ENCODE results near the gene CABCOCO1.
A peak's percentile ranks its signal among the peaks of the same experiment; 100 is the strongest.

The CABCOCO1 gene

GRCh38 chr10:61662794-61663259, at the start of gene CABCOCO1:
Gene CABCOCO1, plus strand, starts transcription at chr10:61662929. Its CDS starts 44 bp downstream, at chr10:61662973.
- peak; percentile 56 for DNase-seq (ENCODE audit: low read depth)

- no peak for DNase-seq (ENCODE audit: low read depth)
Observed at GRCh38 chr10:61613665-61614064, 49.1 kb upstream of the CABCOCO1 start.

GRCh38 chr10:61616611-61617010, 46.1 kb upstream of the CABCOCO1 start:
- no peak for DNase-seq (ENCODE audit: low read depth)

GRCh38 chr10:61617180-61617579, 45.5 kb upstream of the CABCOCO1 start:
- no peak for DNase-seq (ENCODE audit: low read depth)

- no peak for DNase-seq (ENCODE audit: low read depth)
Observed at GRCh38 chr10:61617586-61617985, 45.1 kb upstream of the CABCOCO1 start.

- peak; percentile 21 for DNase-seq (ENCODE audit: low read depth)
Observed at GRCh38 chr10:61618388-61618961, 44.3 kb upstream of the CABCOCO1 start.

GRCh38 chr10:61620506-61620905, 42.2 kb upstream of the CABCOCO1 start:
- DNase-seq (ENCODE audit: low read depth): no peak

GRCh38 chr10:61621605-61622051, 41.1 kb upstream of the CABCOCO1 start:
- DNase-seq (ENCODE audit: low read depth): no peak

- no peak for DNase-seq (ENCODE audit: low read depth)
Observed at GRCh38 chr10:61623161-61623560, 39.6 kb upstream of the CABCOCO1 start.

GRCh38 chr10:61626209-61626608, 36.5 kb upstream of the CABCOCO1 start:
- no peak for DNase-seq (ENCODE audit: low read depth)

GRCh38 chr10:61627266-61627665, 35.5 kb upstream of the CABCOCO1 start:
- DNase-seq (ENCODE audit: low read depth): peak; percentile 59

GRCh38 chr10:61628151-61628874, 34.4 kb upstream of the CABCOCO1 start:
- peak; percentile 87 for DNase-seq (ENCODE audit: low read depth)

- DNase-seq (ENCODE audit: low read depth): peak; percentile 98
Observed at GRCh38 chr10:61628875-61629513, 33.7 kb upstream of the CABCOCO1 start.

GRCh38 chr10:61629576-61629975, 33.2 kb upstream of the CABCOCO1 start:
- DNase-seq (ENCODE audit: low read depth): no peak

- no peak for DNase-seq (ENCODE audit: low read depth)
Observed at GRCh38 chr10:61632057-61632670, 30.6 kb upstream of the CABCOCO1 start.

GRCh38 chr10:61633665-61634064, 29.1 kb upstream of the CABCOCO1 start:
- DNase-seq (ENCODE audit: low read depth): peak; percentile 66

GRCh38 chr10:61634746-61635145, 28.0 kb upstream of the CABCOCO1 start:
- peak; percentile 57 for DNase-seq (ENCODE audit: low read depth)

- no peak for DNase-seq (ENCODE audit: low read depth)
Observed at GRCh38 chr10:61635471-61635870, 27.3 kb upstream of the CABCOCO1 start.

GRCh38 chr10:61635932-61636331, 26.8 kb upstream of the CABCOCO1 start:
- peak; percentile 45 for DNase-seq (ENCODE audit: low read depth)

GRCh38 chr10:61639952-61640351, 22.8 kb upstream of the CABCOCO1 start:
- no peak for DNase-seq (ENCODE audit: low read depth)

- DNase-seq (ENCODE audit: low read depth): no peak
Observed at GRCh38 chr10:61640856-61641255, 21.9 kb upstream of the CABCOCO1 start.

- no peak for DNase-seq (ENCODE audit: low read depth)
Observed at GRCh38 chr10:61642150-61642571, 20.6 kb upstream of the CABCOCO1 start.

GRCh38 chr10:61642676-61643075, 20.1 kb upstream of the CABCOCO1 start:
- DNase-seq (ENCODE audit: low read depth): peak; percentile 86
